SU-DHL-6 (cell line): ENCODE data around the gene IL1R1.

Experiments
- EZH2phosphoT487 ChIP-seq: fragments of 200-600 bp; sonication (generic), shearing (Covaris generic); conservative IDR thresholded peaks from 2 replicates; pipeline ENCODE4 v1.6.1; 2018; ENCODE audit warnings: mild to moderate bottlenecking, antibody characterized with exemption, low read length, moderate library complexity, mixed read lengths
- TF ChIP-seq, protein P1 (sequence below): fragments of 200-600 bp; sonication (generic); IDR thresholded peaks from one replicate; pipeline ENCODE4 v1.5.1; 2017; ENCODE audit warnings: antibody characterized with exemption, mild to moderate bottlenecking, low read length, moderate library complexity; ENCODE audit not compliant: insufficient read depth, poor library complexity, severe bottlenecking

DNA sequence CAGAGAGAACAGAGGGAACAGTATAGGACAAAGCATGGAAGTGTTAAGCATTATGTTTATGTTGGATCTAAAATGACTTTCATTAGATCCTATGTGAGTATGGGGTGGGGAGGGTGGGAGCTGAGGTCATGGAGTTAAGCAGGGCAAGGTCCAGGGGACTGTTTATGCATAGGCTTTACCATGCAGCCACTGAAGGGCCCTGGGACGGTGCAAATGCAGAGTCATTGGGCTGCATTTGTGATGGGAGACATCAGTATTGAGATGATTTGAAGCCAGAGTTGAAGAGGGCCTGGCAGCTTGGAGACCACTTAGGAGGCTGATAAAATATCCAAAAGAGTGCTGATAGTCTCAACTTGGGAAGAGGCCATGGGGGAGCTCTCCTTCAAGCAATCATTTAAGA, 66.9 kb downstream of the IL1R1 start:
- TF ChIP-seq, protein P1, sequence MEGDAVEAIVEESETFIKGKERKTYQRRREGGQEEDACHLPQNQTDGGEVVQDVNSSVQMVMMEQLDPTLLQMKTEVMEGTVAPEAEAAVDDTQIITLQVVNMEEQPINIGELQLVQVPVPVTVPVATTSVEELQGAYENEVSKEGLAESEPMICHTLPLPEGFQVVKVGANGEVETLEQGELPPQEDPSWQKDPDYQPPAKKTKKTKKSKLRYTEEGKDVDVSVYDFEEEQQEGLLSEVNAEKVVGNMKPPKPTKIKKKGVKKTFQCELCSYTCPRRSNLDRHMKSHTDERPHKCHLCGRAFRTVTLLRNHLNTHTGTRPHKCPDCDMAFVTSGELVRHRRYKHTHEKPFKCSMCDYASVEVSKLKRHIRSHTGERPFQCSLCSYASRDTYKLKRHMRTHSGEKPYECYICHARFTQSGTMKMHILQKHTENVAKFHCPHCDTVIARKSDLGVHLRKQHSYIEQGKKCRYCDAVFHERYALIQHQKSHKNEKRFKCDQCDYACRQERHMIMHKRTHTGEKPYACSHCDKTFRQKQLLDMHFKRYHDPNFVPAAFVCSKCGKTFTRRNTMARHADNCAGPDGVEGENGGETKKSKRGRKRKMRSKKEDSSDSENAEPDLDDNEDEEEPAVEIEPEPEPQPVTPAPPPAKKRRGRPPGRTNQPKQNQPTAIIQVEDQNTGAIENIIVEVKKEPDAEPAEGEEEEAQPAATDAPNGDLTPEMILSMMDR: no peak
- no peak for TF ChIP-seq EZH2phosphoT487
